Epithelial cell of proximal tubule (primary cell): ENCODE results near the gene ALDH1L2. TPM values are rescaled to one million over a fixed set of nuclear protein-coding genes. Genes with fewer than 3 reads are reported as not detected.

Source experiments
- DNase-seq: peaks from one replicate; pipeline ENCODE4 v3.0.0-alpha.2; 2011; ENCODE audit warnings: low read depth
- H3K4me3 ChIP-seq: 2 replicates; pipeline ENCODE4 v1.5.1; 2011; ENCODE audit warnings: low read depth, mild to moderate bottlenecking, low read length
- CTCF ChIP-seq: conservative IDR thresholded peaks from 2 replicates; pipeline ENCODE4 v1.5.1; 2012; ENCODE audit warnings: low read depth, mild to moderate bottlenecking, low read length
- total RNA-seq: library from RNA; depleted of rRNA; stranded (reverse); fragments of >200 nt; gene quantifications from 2 replicates; pipeline ENCODE4 v1.2.3, GENCODE V29; 2015

Gene ALDH1L2
- total RNA-seq, 1 donor from 2014 or later = 1.5 TPM

GRCh38 chr12:105057174-105057573, 27.1 kb downstream of the ALDH1L2 start:
- no peak for TF ChIP-seq CTCF
- no peak overlapping the region for H3K4me3 ChIP-seq
- no peak for DNase-seq

GRCh38 chr12:105053116-105053572, 31.1 kb downstream of the ALDH1L2 start:
- peak; percentile 96 for TF ChIP-seq CTCF
- peak; percentile 19 for DNase-seq
- H3K4me3 ChIP-seq = no peak overlapping the region

- no peak for DNase-seq
- TF ChIP-seq CTCF = no peak
Measured at GRCh38 chr12:105051981-105052380, 32.3 kb downstream of the ALDH1L2 start.

GRCh38 chr12:105048315-105048714, 35.9 kb downstream of the ALDH1L2 start:
- no peak for DNase-seq
- TF ChIP-seq CTCF = no peak
- H3K4me3 ChIP-seq = no peak overlapping the region

More at GRCh38 chr12:105051981-105052380, 32.3 kb downstream of the ALDH1L2 start:
- no peak overlapping the region for H3K4me3 ChIP-seq

- TF ChIP-seq CTCF = no peak
- H3K4me3 ChIP-seq = no peak overlapping the region
- no peak for DNase-seq
Measured at GRCh38 chr12:105047308-105047707, 37.0 kb downstream of the ALDH1L2 start.

- no peak overlapping the region for H3K4me3 ChIP-seq
- TF ChIP-seq CTCF = no peak
- DNase-seq = no peak
Measured at GRCh38 chr12:105041186-105041585, 43.1 kb downstream of the ALDH1L2 start.

GRCh38 chr12:105040476-105040875, 43.8 kb downstream of the ALDH1L2 start:
- no peak for TF ChIP-seq CTCF
- DNase-seq = no peak
- H3K4me3 ChIP-seq = no peak overlapping the region
